Posterior vena cava (tissue), 2 donors: ENCODE measurements around the gene CDC45. TPM values are rescaled to one million over a fixed set of nuclear protein-coding genes. Genes with fewer than 3 reads are reported as not detected.
"Not testable (repeated sequence)": the region's sequence is repeated elsewhere in the genome, so short reads cannot be mapped to it uniquely, and the experiment has no call there.

ENCODE experiments used
- DNase-seq: peaks from one replicate; pipeline ENCODE4 v3.0.0-alpha.2; 2020; ENCODE audit warnings: low spot score
- intact Hi-C, 2 donors: fragments of 100-400 bp; cut with DNase I; formaldehyde crosslinking; loops; one replicate each; pipeline versions ENCODE4 v1.14.1 to v1.14.2; 2022 to 2023
- total RNA-seq, 2 donors: library from RNA; stranded (reverse); fragmentation: NEBNext Ultra II Directional; extraction: Animal tissue kit (Norgen Biotek cat#: 25700); gene quantifications; one replicate each; pipeline ENCODE4 v1.2.1, GENCODE V29; 2021
- donor health status: DM: yes; HTN: yes; CAD: no.
- donor health status: DM: yes; HTN: yes; CAD: no.

The CDC45 gene
- total RNA-seq, 2 donors from 2014 or later = 0.71 to 1.7 TPM

- peak; percentile 67 for DNase-seq
- intact Hi-C loops = loop anchor here in 1 of 2 donors (10.0 kb wide), 1 partner anchor 106 kb away; no protein-coding TSS in a partner anchor
These were observed 39.6 kb downstream of the CDC45 start for GRCh38 chr22:19519041-19519926.

GRCh38 chr22:19520007-19520406, 40.3 kb downstream of the CDC45 start:
- DNase-seq = peak; percentile 74
- intact Hi-C loops = no loop called here

GRCh38 chr22:19520566-19521305, 41.0 kb downstream of the CDC45 start:
- intact Hi-C loops = no loop called here
- DNase-seq = peak; percentile 45

- intact Hi-C loops = no loop called here
- peak; percentile 64 for DNase-seq
These were observed 42.6 kb downstream of the CDC45 start for GRCh38 chr22:19522190-19522880.

GRCh38 chr22:19522881-19523239, 43.1 kb downstream of the CDC45 start:
- intact Hi-C loops = no loop called here
- DNase-seq = peak; percentile 68

- intact Hi-C loops = no loop called here
- peak; percentile 68 for DNase-seq
These were observed 43.8 kb downstream of the CDC45 start for GRCh38 chr22:19523240-19524169.

GRCh38 chr22:19524170-19525115, 44.7 kb downstream of the CDC45 start, which contains the start of gene CLDN5:
Gene CLDN5, minus strand, starts transcription at chr22:19524410. Its CDS starts 155 bp downstream, at chr22:19524255.
- peak; percentile 78 for DNase-seq
- intact Hi-C loops = no loop called here

- peak; percentile 73 for DNase-seq
- intact Hi-C loops = no loop called here
These were observed 45.5 kb downstream of the CDC45 start for GRCh38 chr22:19525116-19525660.

GRCh38 chr22:19525666-19526065, 45.9 kb downstream of the CDC45 start:
- intact Hi-C loops = no loop called here
- no peak for DNase-seq

GRCh38 chr22:19526076-19526701, 46.5 kb downstream of the CDC45 start:
- intact Hi-C loops = no loop called here
- DNase-seq = peak; percentile 57

GRCh38 chr22:19526702-19527111, 47.0 kb downstream of the CDC45 start:
- peak; percentile 63 for DNase-seq

GRCh38 chr22:19527321-19527721, 47.6 kb downstream of the CDC45 start:
- intact Hi-C loops = no loop called here
- peak; percentile 25 for DNase-seq

More at GRCh38 chr22:19526702-19527111, 47.0 kb downstream of the CDC45 start:
- intact Hi-C loops = no loop called here

- intact Hi-C loops = no loop called here
- DNase-seq = peak; percentile 65
These were observed 48.2 kb downstream of the CDC45 start for GRCh38 chr22:19527861-19528417.

GRCh38 chr22:19529811-19530210, 50.1 kb downstream of the CDC45 start:
- DNase-seq = no peak
- intact Hi-C loops = no loop called here

- intact Hi-C loops = no loop called here
- DNase-seq = peak; percentile 48
These were observed 51.0 kb downstream of the CDC45 start for GRCh38 chr22:19530751-19531150.

- intact Hi-C loops = not testable (repeated sequence)
- DNase-seq = peak; percentile 43
These were observed 51.6 kb downstream of the CDC45 start for GRCh38 chr22:19531327-19531726.
